BJ (cell line): ENCODE data around the gene CSRP3. TPM values are rescaled to one million over a fixed set of nuclear protein-coding genes. Genes with fewer than 3 reads are reported as not detected.
A peak's percentile ranks its signal among the peaks of the same experiment; 100 is the strongest.

Experiments used
- CTCF ChIA-PET: fragments of 350-600 bp; formaldehyde crosslinking; extraction: SDS; loops from one replicate; lab custom pipeline; 2021; ENCODE audit warnings: antibody characterized with exemption, inconsistent platforms; lab: Yijun Ruan, JAX
- POLR2A ChIA-PET: fragments of 300-600 bp; sonication (Branson Sonifier 250); formaldehyde crosslinking; extraction: SDS; loops from one replicate; lab custom pipeline; 2021; ENCODE audit warnings: antibody characterized with exemption; lab: Charles Lee
- DNase-seq: peaks from one replicate; pipeline ENCODE4 v3.0.0-alpha.2; 2011; ENCODE audit warnings: low read depth
- H3K27me3 ChIP-seq: 2 replicates; pipeline ENCODE4 v1.6.0; 2011; ENCODE audit warnings: low read length; ENCODE audit not compliant: control insufficient read depth, insufficient read depth
- H3K36me3 ChIP-seq: 2 replicates; pipeline ENCODE4 v1.5.1; 2011; ENCODE audit warnings: low read length; ENCODE audit not compliant: control insufficient read depth, insufficient read depth
- H3K4me3 ChIP-seq: 2 replicates; pipeline ENCODE4 v1.5.1; 2011; ENCODE audit warnings: low read depth, mild to moderate bottlenecking, control low read depth, low read length
- CTCF ChIP-seq: IDR thresholded peaks from 2 replicates; pipeline ENCODE4 v1.5.1; 2011; ENCODE audit warnings: low read depth, mild to moderate bottlenecking, control low read depth, inconsistent platforms, low read length, moderate library complexity; ENCODE audit not compliant: insufficient read depth
- polyA plus RNA-seq: library from polyadenylated mRNA; depleted of rRNA; stranded (reverse); fragments of >200 nt; gene quantifications from 2 replicates; pipeline ENCODE4 v1.2.3, GENCODE V29; 2011

CSRP3 gene
- polyA plus RNA-seq, 1 experiment = not detected

- ChIA-PET CTCF (interaction anchor here (1.1 to 3.7 kb wide), 3 partner anchors 10 to 26 kb away, joined by 3 to 20 read pairs (median 3); no protein-coding TSS in a partner anchor), POLR2A (no interaction called here)
- Histone ChIP-seq H3K4me3 (no peak overlapping the region), H3K36me3 (no peaks in the 10 kb centered on the region), H3K27me3 (peaks cover 17% of the 10 kb centered on the region)
- no peak for DNase-seq
- TF ChIP-seq CTCF = no peak
Measured at GRCh38 chr11:19244084-19244483, 42.3 kb upstream of the CSRP3 start.

- ChIA-PET POLR2A (no interaction called here), CTCF (interaction anchor here (1.1 to 3.7 kb wide), 3 partner anchors 10 to 26 kb away, joined by 3 to 20 read pairs (median 3); no protein-coding TSS in a partner anchor)
- H3K36me3 ChIP-seq = no peaks in the 10 kb centered on the region
- no peak for DNase-seq
- no peak overlapping the region for H3K4me3 ChIP-seq
- no peak for TF ChIP-seq CTCF
- peaks cover 17% of the 10 kb centered on the region for H3K27me3 ChIP-seq
Measured at GRCh38 chr11:19243613-19244012, 41.8 kb upstream of the CSRP3 start.

GRCh38 chr11:19243143-19243542, 41.4 kb upstream of the CSRP3 start:
- H3K36me3 ChIP-seq = no peaks in the 10 kb centered on the region
- no peak for DNase-seq
- no peak for TF ChIP-seq CTCF
- H3K27me3 ChIP-seq = peaks cover 17% of the 10 kb centered on the region
- no peak overlapping the region for H3K4me3 ChIP-seq
- ChIA-PET CTCF (interaction anchor here (1.4 to 3.7 kb wide), 2 partner anchors 16 to 171 kb away, joined by 3 to 20 read pairs; no protein-coding TSS in a partner anchor), POLR2A (no interaction called here)

GRCh38 chr11:19242179-19242932, 40.6 kb upstream of the CSRP3 start:
- DNase-seq = no peak
- no peaks in the 10 kb centered on the region for H3K36me3 ChIP-seq
- no peak for TF ChIP-seq CTCF
- peak overlapping the region; percentile 60 for H3K4me3 ChIP-seq
- H3K27me3 ChIP-seq = peaks cover 17% of the 10 kb centered on the region
- ChIA-PET CTCF (interaction anchor here (1.4 to 3.7 kb wide), 2 partner anchors 17 to 170 kb away, joined by 3 to 20 read pairs; no protein-coding TSS in a partner anchor), POLR2A (no interaction called here)

GRCh38 chr11:19241260-19242178, 39.7 kb upstream of the CSRP3 start:
- H3K4me3 ChIP-seq = peak overlapping the region; percentile 60
- no peak for TF ChIP-seq CTCF
- ChIA-PET POLR2A (no interaction called here), CTCF (interaction anchor here (1.4 to 3.7 kb wide), 2 partner anchors 18 to 170 kb away, joined by 3 to 20 read pairs; no protein-coding TSS in a partner anchor)
- H3K36me3 ChIP-seq = no peaks in the 10 kb centered on the region
- H3K27me3 ChIP-seq = peaks cover 16% of the 10 kb centered on the region; the same call in 1 of the 2 replicates
- DNase-seq = no peak
